GM12874 (cell line): ENCODE data around the gene CALHM1.

ENCODE experiments used
- TF ChIP-seq, protein P1 (sequence below): IDR thresholded peaks from 2 replicates; pipeline ENCODE4 v1.5.1; 2011; ENCODE audit warnings: low read depth, mild to moderate bottlenecking, control low read depth, low read length, moderate library complexity; ENCODE audit not compliant: insufficient read depth

Gene CALHM1

GRCh38 chr10:103499881-103500280 lies 41.2 kb upstream of the CALHM1 start:
- TF ChIP-seq, protein P1, sequence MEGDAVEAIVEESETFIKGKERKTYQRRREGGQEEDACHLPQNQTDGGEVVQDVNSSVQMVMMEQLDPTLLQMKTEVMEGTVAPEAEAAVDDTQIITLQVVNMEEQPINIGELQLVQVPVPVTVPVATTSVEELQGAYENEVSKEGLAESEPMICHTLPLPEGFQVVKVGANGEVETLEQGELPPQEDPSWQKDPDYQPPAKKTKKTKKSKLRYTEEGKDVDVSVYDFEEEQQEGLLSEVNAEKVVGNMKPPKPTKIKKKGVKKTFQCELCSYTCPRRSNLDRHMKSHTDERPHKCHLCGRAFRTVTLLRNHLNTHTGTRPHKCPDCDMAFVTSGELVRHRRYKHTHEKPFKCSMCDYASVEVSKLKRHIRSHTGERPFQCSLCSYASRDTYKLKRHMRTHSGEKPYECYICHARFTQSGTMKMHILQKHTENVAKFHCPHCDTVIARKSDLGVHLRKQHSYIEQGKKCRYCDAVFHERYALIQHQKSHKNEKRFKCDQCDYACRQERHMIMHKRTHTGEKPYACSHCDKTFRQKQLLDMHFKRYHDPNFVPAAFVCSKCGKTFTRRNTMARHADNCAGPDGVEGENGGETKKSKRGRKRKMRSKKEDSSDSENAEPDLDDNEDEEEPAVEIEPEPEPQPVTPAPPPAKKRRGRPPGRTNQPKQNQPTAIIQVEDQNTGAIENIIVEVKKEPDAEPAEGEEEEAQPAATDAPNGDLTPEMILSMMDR = no peak

GRCh38 chr10:103498936-103499638 lies 40.4 kb upstream of the CALHM1 start:
- TF ChIP-seq, protein P1 = no peak

- TF ChIP-seq, protein P1 = no peak
Observed at GRCh38 chr10:103497161-103497915, 38.6 kb upstream of the CALHM1 start.

GRCh38 chr10:103495321-103495720 lies 36.6 kb upstream of the CALHM1 start:
- TF ChIP-seq, protein P1 = no peak

DNA sequence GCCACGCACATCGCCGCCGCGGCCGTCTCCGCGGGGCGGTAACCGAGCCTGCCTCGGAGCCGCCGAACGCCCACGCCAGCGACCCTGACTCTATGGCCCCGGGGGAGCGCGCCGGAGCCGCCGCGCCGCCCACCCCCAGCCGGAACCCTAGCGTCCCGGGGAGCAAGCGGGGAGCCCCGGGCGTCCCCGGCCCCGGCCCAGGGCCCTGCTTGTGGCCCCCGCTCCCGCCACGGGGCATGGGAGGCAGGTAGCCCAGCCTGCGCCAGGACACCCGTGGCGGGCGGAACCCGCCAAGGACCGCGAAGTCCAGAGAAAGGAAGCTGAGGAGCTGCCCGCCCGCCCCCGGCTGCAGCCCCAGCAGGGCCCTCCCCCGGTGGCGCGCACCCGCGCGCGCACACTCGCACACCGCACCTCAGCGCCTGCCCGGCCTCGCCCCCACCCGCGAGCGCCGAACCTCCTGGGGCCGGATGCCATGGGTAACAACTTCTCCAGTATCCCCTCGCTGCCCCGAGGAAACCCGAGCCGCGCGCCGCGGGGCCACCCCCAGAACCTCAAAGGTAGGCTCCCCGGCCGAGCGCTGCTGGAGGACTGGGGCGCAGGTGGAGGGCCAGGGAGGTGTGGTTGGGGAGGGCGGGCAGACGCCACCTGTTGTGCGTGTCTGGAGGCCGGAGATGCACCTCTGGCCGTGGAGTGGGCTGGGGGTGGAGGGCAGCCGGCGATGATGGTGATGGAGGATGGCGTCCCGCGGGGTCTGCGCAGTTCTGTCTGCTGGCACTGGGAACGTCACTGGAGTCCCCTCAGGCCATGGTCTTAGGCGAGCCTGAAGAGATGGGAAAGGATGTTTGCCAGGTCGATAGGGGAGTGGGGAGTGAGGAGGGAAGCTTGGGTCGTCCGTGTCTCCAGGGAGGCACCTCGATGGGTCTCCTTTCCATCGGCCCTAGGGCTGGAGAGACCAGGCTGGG lies 35.5 kb upstream of the CALHM1 start:
- TF ChIP-seq, protein P1 = no peak

GRCh38 chr10:103493362-103493915 lies 34.7 kb upstream of the CALHM1 start, which contains the start of gene NEURL1:
TSS of gene NEURL1 (plus strand) at chr10:103493705. CDS start at chr10:103494388, 683 bp downstream.
- TF ChIP-seq, protein P1 = no peak
